GM23338 (cell line): ENCODE results near the gene CLEC2D. TPM values are rescaled to one million over a fixed set of nuclear protein-coding genes. Genes with fewer than 3 reads are reported as not detected.
"Not testable (repeated sequence)": the region's sequence is repeated elsewhere in the genome, so short reads cannot be mapped to it uniquely, and the experiment has no call there.

Source experiments
- ATAC-seq: fragments of 200-7000 bp; cut with Tn5 transposase; 3 replicates; pipeline ENCODE4 v1.9.1; 2020
- DNase-seq: peaks from one replicate; pipeline ENCODE4 v3.0.0-alpha.2; 2015; ENCODE audit warnings: low spot score
- H2AFZ ChIP-seq: fragments of 200-600 bp; sonication (generic); 2 replicates; pipeline ENCODE4 v1.8.0; 2016; ENCODE audit warnings: antibody characterized with exemption, mild to moderate bottlenecking, moderate library complexity
- H3F3A ChIP-seq: fragments of 200-600 bp; sonication (generic); replicated peaks from 2 replicates; pipeline ENCODE4 v1.8.0; 2017; ENCODE audit warnings: antibody characterized with exemption, mixed run types, low read depth
- H3K27ac ChIP-seq: fragments of 200-600 bp; sonication (generic); 2 replicates; pipeline ENCODE4 v1.6.1; 2016; ENCODE audit warnings: low read depth
- H3K27me3 ChIP-seq: fragments of 200-600 bp; sonication (generic); 2 replicates; pipeline ENCODE4 v1.8.0; 2016; ENCODE audit warnings: mild to moderate bottlenecking, mixed run types, moderate library complexity; ENCODE audit not compliant: insufficient read depth
- H3K36me3 ChIP-seq: fragments of 200-600 bp; sonication (generic); 2 replicates; pipeline ENCODE4 v1.8.0; 2016; ENCODE audit warnings: mild to moderate bottlenecking; ENCODE audit not compliant: insufficient read depth
- H3K4me1 ChIP-seq: fragments of 200-600 bp; sonication (generic); 2 replicates; pipeline ENCODE4 v1.8.0; 2016; ENCODE audit warnings: mild to moderate bottlenecking, moderate library complexity; ENCODE audit not compliant: insufficient read depth
- H3K4me2 ChIP-seq: fragments of 200-600 bp; sonication (generic); 2 replicates; pipeline ENCODE4 v1.7.1; 2017; ENCODE audit warnings: mixed run types
- H3K4me3 ChIP-seq: fragments of 200-600 bp; sonication (generic); 2 replicates; pipeline ENCODE4 v1.6.1; 2016; ENCODE audit warnings: mixed run types
- H3K79me2 ChIP-seq: fragments of 200-600 bp; sonication (generic); replicated peaks from 2 replicates; pipeline ENCODE4 v1.8.0; 2017; ENCODE audit warnings: mild to moderate bottlenecking; ENCODE audit not compliant: insufficient read depth
- H3K9me2 ChIP-seq: fragments of 200-600 bp; sonication (generic); 2 replicates; pipeline ENCODE4 v1.8.0; 2017; ENCODE audit not compliant: insufficient read depth
- H4K20me1 ChIP-seq: fragments of 200-600 bp; sonication (generic); replicated peaks from 2 replicates; pipeline ENCODE4 v1.8.0; 2017; ENCODE audit warnings: mild to moderate bottlenecking; ENCODE audit not compliant: insufficient read depth
- H3K27ac Mint-ChIP-seq: 2 replicates; pipeline ENCODE4 v1.8.0; 2020; ENCODE audit warnings: inconsistent platforms, mild to moderate bottlenecking, moderate library complexity, mixed read lengths
- H3K27me3 Mint-ChIP-seq: 3 replicates; pipeline ENCODE4 v1.8.0; 2022; ENCODE audit warnings: low read depth, mild to moderate bottlenecking, moderate library complexity, mixed read lengths, inconsistent platforms; ENCODE audit not compliant: insufficient read depth, poor library complexity
- H3K36me3 Mint-ChIP-seq: 3 replicates; pipeline ENCODE4 v1.8.0; 2021; ENCODE audit warnings: low read depth, mild to moderate bottlenecking, inconsistent platforms, moderate library complexity, mixed read lengths
- H3K4me1 Mint-ChIP-seq: 3 replicates; pipeline ENCODE4 v1.8.0; 2020; ENCODE audit warnings: mild to moderate bottlenecking, inconsistent platforms, mixed read lengths
- H3K4me3 Mint-ChIP-seq: 3 replicates; pipeline ENCODE4 v1.8.0; 2021; ENCODE audit warnings: moderate library complexity, mild to moderate bottlenecking, inconsistent platforms, mixed read lengths
- H3K9me3 Mint-ChIP-seq: 3 replicates; pipeline ENCODE4 v1.8.0; 2020; ENCODE audit warnings: moderate library complexity, mild to moderate bottlenecking, inconsistent platforms, mixed read lengths
- EZH2 ChIP-seq: fragments of 200-600 bp; sonication (generic); IDR thresholded peaks from one replicate; pipeline ENCODE4 v1.8.0; 2017; ENCODE audit warnings: antibody characterized with exemption, mild to moderate bottlenecking, low read depth; ENCODE audit not compliant: unreplicated experiment
- EZH2phosphoT487 ChIP-seq: fragments of 200-600 bp; sonication (generic); IDR thresholded peaks from one replicate; pipeline ENCODE4 v1.8.1; 2018; ENCODE audit warnings: antibody characterized with exemption; ENCODE audit not compliant: unreplicated experiment
- NANOG ChIP-seq: IDR thresholded peaks from 2 replicates; pipeline ENCODE4 v1.6.1; 2016; ENCODE audit warnings: antibody characterized with exemption, borderline replicate concordance
- STAT1 ChIP-seq: IDR thresholded peaks from one replicate; pipeline ENCODE4 v1.6.1; 2016; ENCODE audit warnings: antibody characterized with exemption; ENCODE audit not compliant: unreplicated experiment
- ZNF114 ChIP-seq: fragments of 250-450 bp; sonication (Bioruptor Pico); IDR thresholded peaks from 2 replicates; pipeline ENCODE4 v1.5.0; 2020; ENCODE audit warnings: mild to moderate bottlenecking, moderate library complexity
- polyA plus RNA-seq: library from polyadenylated mRNA; unstranded; fragments of >200 nt; fragmentation: Nextera tagmentation; extraction: Ambion mirVana; gene quantifications from 2 replicates; pipeline ENCODE4 v1.2.1, GENCODE V29; 2016
- total RNA-seq: library from RNA; depleted of rRNA; stranded (reverse); fragments of >200 nt; shearing (Covaris generic); gene quantifications from 2 replicates; pipeline ENCODE4 v1.2.3, GENCODE V29; 2014
- TF ChIP-seq, protein P1 (sequence below), 2 experiments: fragments of 200-600 bp in 1 of 2; sonication (generic) in 1 of 2; conservative IDR thresholded peaks; 2 replicates each; pipeline versions ENCODE4 v1.5.1 to v1.6.1; 2016 to 2017; ENCODE audit warnings: antibody characterized with exemption in 2 of 2, low read depth in 2 of 2, mild to moderate bottlenecking in 2 of 2, moderate library complexity in 1 of 2
- TF ChIP-seq, protein P2 (sequence below): IDR thresholded peaks from 2 replicates; pipeline ENCODE4 v1.6.1; 2016; ENCODE audit warnings: antibody characterized with exemption

The CLEC2D gene
- total and polyA plus RNA-seq, 2 experiments from 2014 or later = 6.9 to 7.1 TPM

DNA sequence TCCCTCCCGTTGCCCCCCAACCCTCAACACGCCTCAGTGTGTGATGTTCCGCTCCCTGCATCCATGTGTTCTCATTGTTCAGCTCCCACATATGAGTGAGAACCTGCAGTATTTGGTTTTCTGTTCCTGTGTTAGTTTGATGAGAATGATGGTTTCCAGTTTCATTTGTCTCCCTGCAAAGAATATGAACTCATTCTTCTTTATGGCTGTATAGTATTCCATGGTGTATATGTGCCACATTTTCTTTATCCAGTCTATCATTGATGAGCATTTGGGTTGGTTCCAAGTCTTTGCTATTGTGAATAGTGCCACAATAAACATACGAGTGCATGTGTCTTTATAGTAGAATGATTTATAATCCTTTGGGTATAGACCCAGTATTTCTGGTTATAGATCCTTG, 13.0 kb downstream of the CLEC2D start:
- H3K36me3 ChIP-seq, H2AFZ ChIP-seq, DNase-seq, H3K4me1 ChIP-seq, H3K4me1 Mint-ChIP-seq, H3K27me3 ChIP-seq, H3K79me2 ChIP-seq, H3K4me3 Mint-ChIP-seq, H3F3A ChIP-seq, H3K9me2 ChIP-seq, H3K4me2 ChIP-seq, H3K27ac Mint-ChIP-seq, H3K4me3 ChIP-seq, ATAC-seq, H3K27ac ChIP-seq, H4K20me1 ChIP-seq, H3K27me3 Mint-ChIP-seq: not testable (repeated sequence)
- peaks cover 35% of the 10 kb centered on the region for H3K36me3 Mint-ChIP-seq
- peaks cover 11% of the 10 kb centered on the region for H3K9me3 Mint-ChIP-seq

DNA sequence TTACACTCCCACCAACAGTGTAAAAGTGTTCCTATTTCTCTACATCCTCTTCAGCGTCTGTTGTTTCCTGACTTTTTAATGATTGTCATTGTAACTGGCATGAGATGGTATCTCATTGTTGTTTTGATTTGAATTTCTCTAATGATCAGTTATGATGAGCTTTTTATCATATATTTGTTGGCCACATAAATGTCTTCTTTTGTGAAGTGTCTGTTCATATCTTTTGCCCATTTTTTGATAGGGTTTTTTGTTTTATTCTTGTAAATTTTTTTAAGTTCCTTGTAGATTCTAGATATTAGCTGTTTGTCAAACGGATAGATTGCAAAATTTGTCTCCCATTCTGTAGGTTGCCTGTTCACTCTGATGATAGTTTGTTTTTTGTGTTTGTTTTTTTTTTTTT, 13.4 kb downstream of the CLEC2D start:
- H3K4me3 Mint-ChIP-seq, H4K20me1 ChIP-seq, H3K27ac ChIP-seq, H2AFZ ChIP-seq, H3K27me3 Mint-ChIP-seq, H3K27ac Mint-ChIP-seq, H3K9me2 ChIP-seq, H3K79me2 ChIP-seq, ATAC-seq, H3K4me1 ChIP-seq, H3K27me3 ChIP-seq, H3F3A ChIP-seq, H3K4me2 ChIP-seq, H3K36me3 ChIP-seq, H3K4me1 Mint-ChIP-seq, H3K4me3 ChIP-seq, DNase-seq: not testable (repeated sequence)
- Mint-ChIP-seq H3K9me3 (peaks cover 11% of the 10 kb centered on the region), H3K36me3 (peaks cover 35% of the 10 kb centered on the region)

DNA sequence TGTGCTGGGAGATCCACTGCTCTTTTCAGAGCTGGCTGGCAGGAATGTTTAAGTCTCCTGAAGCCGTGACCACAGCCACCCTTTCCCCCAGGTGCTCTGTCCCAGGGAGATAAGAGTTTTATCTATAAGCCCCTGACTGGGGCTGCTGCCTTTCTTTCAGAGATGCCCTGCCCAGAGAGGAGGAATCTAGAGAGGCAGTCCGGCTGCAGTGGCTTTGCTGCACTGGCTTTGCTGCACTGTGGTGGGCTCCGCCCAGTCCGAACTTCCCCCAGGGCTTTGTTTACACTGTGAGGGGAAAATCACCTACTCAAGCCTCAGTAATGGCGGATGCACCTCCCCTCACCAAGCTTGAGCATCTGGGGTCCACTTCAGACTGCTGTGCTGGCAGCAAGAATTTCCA, 15.9 kb downstream of the CLEC2D start:
- H3K36me3 ChIP-seq, H3K9me2 ChIP-seq, H3K27ac ChIP-seq, H3K27me3 ChIP-seq, H2AFZ ChIP-seq, H3K4me3 ChIP-seq, DNase-seq, H3K4me1 ChIP-seq, ATAC-seq, H3K4me3 Mint-ChIP-seq, H3K27ac Mint-ChIP-seq, H4K20me1 ChIP-seq, H3F3A ChIP-seq, H3K27me3 Mint-ChIP-seq, H3K79me2 ChIP-seq, H3K4me2 ChIP-seq, H3K4me1 Mint-ChIP-seq: not testable (repeated sequence)
- Mint-ChIP-seq H3K9me3 (peaks cover 11% of the 10 kb centered on the region), H3K36me3 (peaks cover 41% of the 10 kb centered on the region)

DNA sequence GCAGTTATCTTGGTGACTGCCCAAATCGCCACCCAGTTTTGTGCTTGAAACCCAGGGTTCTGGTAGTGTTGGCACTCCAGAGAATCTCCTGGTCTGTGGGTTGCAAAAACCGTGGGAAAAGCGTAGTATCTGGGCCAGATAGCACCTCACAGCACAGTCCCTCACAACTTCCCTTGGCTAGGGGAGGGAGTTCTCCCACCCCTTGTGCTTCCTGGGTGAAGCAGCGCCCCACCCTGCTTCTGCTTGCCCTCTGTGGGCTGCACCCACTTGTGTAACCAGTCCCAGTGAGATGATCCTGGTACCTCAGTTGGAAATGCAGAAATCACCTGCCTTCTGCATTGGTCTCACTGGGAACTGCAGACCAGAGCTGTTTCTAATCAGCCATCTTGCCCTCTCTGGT, 16.4 kb downstream of the CLEC2D start:
- H3K27me3 ChIP-seq = no peaks in the 10 kb centered on the region
- peaks cover 38% of the 10 kb centered on the region for H3K36me3 Mint-ChIP-seq
- no peaks in the 10 kb centered on the region for H3F3A ChIP-seq
- no peaks in the 10 kb centered on the region for H3K4me1 ChIP-seq
- H3K4me1 Mint-ChIP-seq = 0 out of 3 replicates have a peak, but pooled peaks cover 3% of the 10 kb centered on the region
- H3K4me3 ChIP-seq = no peak overlapping the region
- H3K79me2 ChIP-seq = no peaks in the 10 kb centered on the region
- peaks cover 11% of the 10 kb centered on the region for H3K9me3 Mint-ChIP-seq
- no peaks in the 10 kb centered on the region for H4K20me1 ChIP-seq
- no peaks in the 10 kb centered on the region for H3K9me2 ChIP-seq
- H3K27ac ChIP-seq = no peak overlapping the region
- no peak overlapping the region for H3K27ac Mint-ChIP-seq
- H3K4me3 Mint-ChIP-seq = no peak overlapping the region
- no peak for ATAC-seq
- no peak overlapping the region for H3K4me2 ChIP-seq
- peaks cover 4% of the 10 kb centered on the region; the same call in 1 of the 2 replicates for H3K36me3 ChIP-seq
- DNase-seq = no peak
- peaks cover 2% of the 10 kb centered on the region for H3K27me3 Mint-ChIP-seq
- no peak overlapping the region for H2AFZ ChIP-seq
- TF ChIP-seq NANOG = no peak
- no peak for TF ChIP-seq STAT1
- TF ChIP-seq, protein P1, sequence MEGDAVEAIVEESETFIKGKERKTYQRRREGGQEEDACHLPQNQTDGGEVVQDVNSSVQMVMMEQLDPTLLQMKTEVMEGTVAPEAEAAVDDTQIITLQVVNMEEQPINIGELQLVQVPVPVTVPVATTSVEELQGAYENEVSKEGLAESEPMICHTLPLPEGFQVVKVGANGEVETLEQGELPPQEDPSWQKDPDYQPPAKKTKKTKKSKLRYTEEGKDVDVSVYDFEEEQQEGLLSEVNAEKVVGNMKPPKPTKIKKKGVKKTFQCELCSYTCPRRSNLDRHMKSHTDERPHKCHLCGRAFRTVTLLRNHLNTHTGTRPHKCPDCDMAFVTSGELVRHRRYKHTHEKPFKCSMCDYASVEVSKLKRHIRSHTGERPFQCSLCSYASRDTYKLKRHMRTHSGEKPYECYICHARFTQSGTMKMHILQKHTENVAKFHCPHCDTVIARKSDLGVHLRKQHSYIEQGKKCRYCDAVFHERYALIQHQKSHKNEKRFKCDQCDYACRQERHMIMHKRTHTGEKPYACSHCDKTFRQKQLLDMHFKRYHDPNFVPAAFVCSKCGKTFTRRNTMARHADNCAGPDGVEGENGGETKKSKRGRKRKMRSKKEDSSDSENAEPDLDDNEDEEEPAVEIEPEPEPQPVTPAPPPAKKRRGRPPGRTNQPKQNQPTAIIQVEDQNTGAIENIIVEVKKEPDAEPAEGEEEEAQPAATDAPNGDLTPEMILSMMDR (conservative IDR thresholded peaks at IDR 0.05; ENCODE audit: low read depth in 2 of 2) = no peak
- no peak for TF ChIP-seq EZH2
- TF ChIP-seq EZH2phosphoT487 = no peak
- TF ChIP-seq, protein P2, sequence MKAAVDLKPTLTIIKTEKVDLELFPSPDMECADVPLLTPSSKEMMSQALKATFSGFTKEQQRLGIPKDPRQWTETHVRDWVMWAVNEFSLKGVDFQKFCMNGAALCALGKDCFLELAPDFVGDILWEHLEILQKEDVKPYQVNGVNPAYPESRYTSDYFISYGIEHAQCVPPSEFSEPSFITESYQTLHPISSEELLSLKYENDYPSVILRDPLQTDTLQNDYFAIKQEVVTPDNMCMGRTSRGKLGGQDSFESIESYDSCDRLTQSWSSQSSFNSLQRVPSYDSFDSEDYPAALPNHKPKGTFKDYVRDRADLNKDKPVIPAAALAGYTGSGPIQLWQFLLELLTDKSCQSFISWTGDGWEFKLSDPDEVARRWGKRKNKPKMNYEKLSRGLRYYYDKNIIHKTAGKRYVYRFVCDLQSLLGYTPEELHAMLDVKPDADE = no peak
- TF ChIP-seq ZNF114 (CRISPR knock-in tag) = no peak
